ENCODE results near the gene GGACT.

Gene GGACT

GRCh38 chr13:100530671-100531213 lies 57.8 kb downstream of the GGACT start:
- no peak for DNase-seq (ENCODE audit: extremely low spot score)
- CTCF ChIA-PET, result interaction anchor here (0.9 kb wide), 1 partner anchor 12 kb away, joined by 4 read pairs; no protein-coding TSS in a partner anchor
- TF ChIP-seq FOXM1 (IDR thresholded peaks at IDR 0.05; ENCODE audit: borderline replicate concordance) (no peak), SP1 (IDR thresholded peaks at IDR 0.05) (no peak), L3MBTL2 (conservative IDR thresholded peaks at IDR 0.05) (no peak), FOXK2 (IDR thresholded peaks at IDR 0.05) (no peak), LEF1 (IDR thresholded peaks at IDR 0.05; ENCODE audit: borderline replicate concordance) (no peak), FOXA1 (IDR thresholded peaks at IDR 0.05) (no peak), TARDBP (IDR thresholded peaks at IDR 0.05) (no peak), HDGF (IDR thresholded peaks at IDR 0.05; ENCODE audit: borderline replicate concordance) (no peak), CTBP1 (IDR thresholded peaks at IDR 0.05; ENCODE audit: borderline replicate concordance) (no peak), NFRKB (IDR thresholded peaks at IDR 0.05) (no peak)
- TF ChIP-seq, protein P1, sequence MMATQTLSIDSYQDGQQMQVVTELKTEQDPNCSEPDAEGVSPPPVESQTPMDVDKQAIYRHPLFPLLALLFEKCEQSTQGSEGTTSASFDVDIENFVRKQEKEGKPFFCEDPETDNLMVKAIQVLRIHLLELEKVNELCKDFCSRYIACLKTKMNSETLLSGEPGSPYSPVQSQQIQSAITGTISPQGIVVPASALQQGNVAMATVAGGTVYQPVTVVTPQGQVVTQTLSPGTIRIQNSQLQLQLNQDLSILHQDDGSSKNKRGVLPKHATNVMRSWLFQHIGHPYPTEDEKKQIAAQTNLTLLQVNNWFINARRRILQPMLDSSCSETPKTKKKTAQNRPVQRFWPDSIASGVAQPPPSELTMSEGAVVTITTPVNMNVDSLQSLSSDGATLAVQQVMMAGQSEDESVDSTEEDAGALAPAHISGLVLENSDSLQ (IDR thresholded peaks at IDR 0.05), result no peak
- POLR2A ChIA-PET, result no interaction called here

DNA sequence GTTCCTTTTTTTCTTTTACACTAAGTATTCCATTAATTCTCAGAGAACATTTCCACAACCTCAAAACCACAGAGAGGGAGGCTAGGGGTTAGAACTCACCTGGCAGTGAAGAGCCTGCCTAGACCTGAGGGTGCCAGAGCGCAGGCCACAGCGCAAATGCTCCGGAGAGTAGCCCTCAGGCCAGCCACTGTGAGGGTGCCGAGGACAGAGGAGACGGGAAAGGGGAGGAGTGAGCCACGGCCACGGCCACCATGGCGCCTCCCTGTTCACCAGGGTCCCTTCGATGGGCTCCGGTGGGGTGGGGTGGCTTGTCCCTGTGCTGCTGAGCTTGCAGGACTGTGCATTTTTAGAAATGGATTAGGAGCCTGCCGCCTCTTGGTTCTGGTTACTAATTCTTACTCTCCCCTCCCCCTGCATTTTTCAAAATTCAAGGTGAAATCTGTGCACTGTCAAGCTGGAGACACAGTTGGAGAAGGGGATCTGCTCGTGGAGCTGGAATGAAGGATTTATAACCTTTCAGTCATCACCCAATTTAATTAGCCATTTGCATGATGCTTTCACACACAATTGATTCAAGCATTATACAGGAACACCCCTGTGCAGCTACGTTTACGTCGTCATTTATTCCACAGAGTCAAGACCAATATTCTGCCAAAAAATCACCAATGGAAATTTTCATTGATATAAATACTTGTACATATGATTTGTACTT lies 58.8 kb downstream of the GGACT start:
- CTCF ChIA-PET, result no interaction called here
- POLR2A ChIA-PET, result no interaction called here
- no peak for DNase-seq (ENCODE audit: extremely low spot score)
- TF ChIP-seq BHLHE40 (IDR thresholded peaks at IDR 0.05; ENCODE audit: borderline replicate concordance) (no peak), FOXM1 (IDR thresholded peaks at IDR 0.05; ENCODE audit: borderline replicate concordance) (no peak), ZNF384 (IDR thresholded peaks at IDR 0.05) (no peak), FOXA1 (IDR thresholded peaks at IDR 0.05) (no peak), SP1 (IDR thresholded peaks at IDR 0.05) (no peak), CTBP1 (IDR thresholded peaks at IDR 0.05; ENCODE audit: borderline replicate concordance) (no peak), NFRKB (IDR thresholded peaks at IDR 0.05) (no peak), SUZ12 (IDR thresholded peaks at IDR 0.05) (no peak), L3MBTL2 (conservative IDR thresholded peaks at IDR 0.05) (no peak), TARDBP (IDR thresholded peaks at IDR 0.05) (no peak), HDGF (IDR thresholded peaks at IDR 0.05; ENCODE audit: borderline replicate concordance) (no peak), LEF1 (IDR thresholded peaks at IDR 0.05; ENCODE audit: borderline replicate concordance) (no peak), ARNT (IDR thresholded peaks at IDR 0.05) (no peak), FOXK2 (IDR thresholded peaks at IDR 0.05) (no peak), ELF4 (IDR thresholded peaks at IDR 0.05) (no peak)
- TF ChIP-seq, protein P1 (IDR thresholded peaks at IDR 0.05), result no peak

DNA sequence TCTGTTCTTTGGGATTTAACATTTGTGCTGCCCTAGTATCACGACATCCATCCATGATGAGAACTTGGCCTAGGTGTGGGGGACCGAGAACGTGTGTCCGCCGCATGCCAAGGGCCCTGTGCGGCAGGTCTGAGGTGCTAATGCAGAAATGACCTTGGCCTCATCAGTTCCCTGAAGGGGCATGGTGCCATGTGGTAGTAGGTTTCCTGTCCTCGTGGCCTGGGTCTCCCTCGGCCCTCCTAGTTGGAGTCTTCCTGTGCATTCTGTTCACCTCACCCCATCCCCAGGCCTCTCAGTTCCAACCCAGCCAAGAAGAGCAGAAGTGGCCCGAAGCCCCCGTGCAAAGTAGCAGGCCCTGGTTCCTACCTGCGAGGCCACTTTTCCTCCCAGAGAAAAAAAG lies 59.8 kb downstream of the GGACT start:
- DNase-seq (ENCODE audit: extremely low spot score), result no peak
- ChIA-PET CTCF (no interaction called here), POLR2A (no interaction called here)
- TF ChIP-seq SUZ12 (IDR thresholded peaks at IDR 0.05) (no peak), LEF1 (IDR thresholded peaks at IDR 0.05; ENCODE audit: borderline replicate concordance) (no peak), FOXK2 (IDR thresholded peaks at IDR 0.05) (no peak), TARDBP (IDR thresholded peaks at IDR 0.05) (no peak), ELF4 (IDR thresholded peaks at IDR 0.05) (no peak)
- TF ChIP-seq, protein P1 (IDR thresholded peaks at IDR 0.05), result no peak

DNA sequence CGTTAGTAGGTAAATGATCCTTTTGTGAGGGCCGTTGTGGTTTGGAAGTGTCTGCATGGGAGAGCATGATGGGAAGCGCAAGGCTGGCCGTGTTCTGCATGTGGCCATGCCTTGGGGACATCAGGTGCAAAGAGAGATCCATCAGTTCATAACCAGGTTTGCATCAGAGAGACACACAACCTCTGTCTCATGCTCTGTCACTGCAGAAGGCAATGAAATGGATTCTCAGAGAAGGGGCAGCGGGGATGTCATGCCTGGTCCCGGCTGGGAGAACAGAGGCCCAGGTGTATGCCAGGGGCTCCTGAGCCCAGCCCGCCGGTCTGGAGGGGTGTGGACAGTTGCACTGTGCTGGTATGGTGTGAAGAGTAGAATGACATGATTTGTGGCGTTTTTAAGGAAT lies 60.2 kb downstream of the GGACT start:
- TF ChIP-seq SUZ12 (IDR thresholded peaks at IDR 0.05), result no peak
- no peak for TF ChIP-seq CTBP1 (IDR thresholded peaks at IDR 0.05; ENCODE audit: borderline replicate concordance)
- no peak for TF ChIP-seq FOXK2 (IDR thresholded peaks at IDR 0.05)
- TF ChIP-seq TARDBP (IDR thresholded peaks at IDR 0.05), result no peak
- TF ChIP-seq LEF1 (IDR thresholded peaks at IDR 0.05; ENCODE audit: borderline replicate concordance), result no peak
- no peak for TF ChIP-seq ARNT (IDR thresholded peaks at IDR 0.05)
- TF ChIP-seq SP1 (IDR thresholded peaks at IDR 0.05), result no peak
- TF ChIP-seq BHLHE40 (IDR thresholded peaks at IDR 0.05; ENCODE audit: borderline replicate concordance), result no peak
- no peak for TF ChIP-seq FOXM1 (IDR thresholded peaks at IDR 0.05; ENCODE audit: borderline replicate concordance)
- CTCF ChIA-PET, result no interaction called here
- POLR2A ChIA-PET, result no interaction called here
- no peak for DNase-seq (ENCODE audit: extremely low spot score)

DNA sequence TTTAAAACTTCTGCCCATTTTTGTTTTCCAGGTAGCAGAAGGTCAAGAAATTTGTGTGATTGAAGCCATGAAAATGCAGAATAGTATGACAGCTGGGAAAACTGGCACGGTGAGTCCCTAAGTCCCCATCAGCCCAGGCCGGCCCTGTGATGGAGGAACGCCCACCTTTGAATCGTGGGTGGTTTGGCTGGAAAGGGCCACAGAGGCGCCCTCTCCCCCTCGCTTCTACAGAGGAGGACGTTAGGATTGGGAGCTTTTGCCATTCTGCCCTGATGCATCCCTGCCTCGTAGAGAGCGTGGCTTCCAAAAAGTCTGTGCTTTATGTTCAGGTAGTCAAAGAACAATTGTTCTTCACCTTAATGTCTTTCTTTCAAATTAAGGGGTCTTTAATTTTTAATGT lies 60.9 kb downstream of the GGACT start:
- DNase-seq (ENCODE audit: extremely low spot score), result no peak
- no peak for TF ChIP-seq L3MBTL2 (conservative IDR thresholded peaks at IDR 0.05)
- no peak for TF ChIP-seq HDGF (IDR thresholded peaks at IDR 0.05; ENCODE audit: borderline replicate concordance)
- no peak for TF ChIP-seq FOXK2 (IDR thresholded peaks at IDR 0.05)
- no peak for TF ChIP-seq LEF1 (IDR thresholded peaks at IDR 0.05; ENCODE audit: borderline replicate concordance)
- no peak for TF ChIP-seq FOXA1 (IDR thresholded peaks at IDR 0.05)
- no peak for TF ChIP-seq ARNT (IDR thresholded peaks at IDR 0.05)
- TF ChIP-seq SP1 (IDR thresholded peaks at IDR 0.05), result no peak
- no peak for TF ChIP-seq NFRKB (IDR thresholded peaks at IDR 0.05)
- no peak for TF ChIP-seq ELF4 (IDR thresholded peaks at IDR 0.05)
- no peak for TF ChIP-seq BHLHE40 (IDR thresholded peaks at IDR 0.05; ENCODE audit: borderline replicate concordance)
- TF ChIP-seq ZNF384 (IDR thresholded peaks at IDR 0.05), result no peak
- TF ChIP-seq FOXM1 (IDR thresholded peaks at IDR 0.05; ENCODE audit: borderline replicate concordance), result no peak
- TF ChIP-seq, protein P1 (IDR thresholded peaks at IDR 0.05), result no peak
- TF ChIP-seq SUZ12 (IDR thresholded peaks at IDR 0.05), result no peak
- no peak for TF ChIP-seq CTBP1 (IDR thresholded peaks at IDR 0.05; ENCODE audit: borderline replicate concordance)
- CTCF ChIA-PET, result no interaction called here
- POLR2A ChIA-PET, result no interaction called here
